H1 (cell line): ENCODE data around the gene PATL2. TPM values are rescaled to one million over a fixed set of nuclear protein-coding genes. Genes with fewer than 3 reads are reported as not detected.
"Not testable (repeated sequence)": the region's sequence is repeated elsewhere in the genome, so short reads cannot be mapped to it uniquely, and the experiment has no call there.

ENCODE experiments used
- CTCF ChIA-PET: fragments of 300-600 bp; sonication (Branson Sonifier 250); formaldehyde crosslinking; loops from one replicate; lab custom pipeline; 2021; ENCODE audit not compliant: partially characterized antibody; lab: Charles Lee
- POLR2A ChIA-PET: fragments of 300-600 bp; sonication (Branson Sonifier 250); formaldehyde crosslinking; loops from one replicate; lab custom pipeline; 2021; ENCODE audit warnings: inconsistent platforms; ENCODE audit not compliant: partially characterized antibody; lab: Charles Lee
- DNase-seq, 2 experiments: peaks; one replicate each; pipeline versions ENCODE4 v3.0.0 to v3.0.0-alpha.2; 2010 to 2022; ENCODE audit warnings: low spot score in 2 of 2, low read depth in 1 of 2, mixed read lengths in 1 of 2
- FAIRE-seq: peaks from 2 replicates; lab custom pipeline; 2011; peaks lifted over from hg19 to GRCh38; lab: Jason Lieb, UNC
- H2AFZ ChIP-seq: 2 replicates; pipeline ENCODE4 v1.8.1; 2012; ENCODE audit warnings: low read length, inconsistent platforms
- H2AK5ac ChIP-seq: 2 replicates; pipeline ENCODE4 v1.6.1; 2013; ENCODE audit warnings: low read depth, low read length
- H2BK120ac ChIP-seq: replicated peaks from 2 replicates; pipeline ENCODE3; 2013; ENCODE audit warnings: low read depth, low read length, inconsistent platforms
- H2BK12ac ChIP-seq: 2 replicates; pipeline ENCODE4 v1.6.1; 2013; ENCODE audit warnings: low read depth, low read length
- H2BK15ac ChIP-seq: 2 replicates; pipeline ENCODE4 v1.6.1; 2013; ENCODE audit warnings: low read length
- H2BK20ac ChIP-seq: 2 replicates; pipeline ENCODE4 v1.6.1; 2013; ENCODE audit warnings: low read length
- H2BK5ac ChIP-seq: 2 replicates; pipeline ENCODE4 v1.6.1; 2013; ENCODE audit warnings: low read depth, low read length
- H3K14ac ChIP-seq: 2 replicates; pipeline ENCODE4 v1.6.1; 2013; ENCODE audit warnings: inconsistent platforms; ENCODE audit not compliant: insufficient read length
- H3K18ac ChIP-seq: 2 replicates; pipeline ENCODE4 v1.6.1; 2013; ENCODE audit warnings: low read length; ENCODE audit errors: extremely low read depth
- H3K23ac ChIP-seq: 2 replicates; pipeline ENCODE4 v1.6.1; 2013; ENCODE audit warnings: inconsistent platforms; ENCODE audit not compliant: insufficient read length
- H3K23me2 ChIP-seq: 2 replicates; pipeline ENCODE4 v1.6.1; 2013; ENCODE audit warnings: low read depth, low read length
- H3K27ac ChIP-seq: 2 replicates; pipeline ENCODE4 v1.6.1; 2011; ENCODE audit warnings: low read depth, low read length, inconsistent platforms
- H3K27me3 ChIP-seq, 4 experiments: replicated peaks in 1 of 4; 1 replicate in 1 of 4; 2 replicates in 3 of 4; pipeline versions ENCODE4 v1.6.1 to v1.8.1; 2011 to 2013; ENCODE audit warnings: low read length in 3 of 4, mild to moderate bottlenecking in 3 of 4, inconsistent platforms in 2 of 4, mixed read lengths in 2 of 4, moderate library complexity in 1 of 4; ENCODE audit not compliant: control insufficient read depth in 3 of 4, insufficient read depth in 3 of 4; ENCODE audit errors: extremely low read depth in 1 of 4
- H3K36me3 ChIP-seq, 4 experiments: 2 replicates each; pipeline versions ENCODE4 v1.6.1 to v1.8.1; 2011 to 2013; ENCODE audit warnings: mild to moderate bottlenecking in 4 of 4, low read length in 3 of 4, moderate library complexity in 2 of 4, control low read depth in 1 of 4, inconsistent platforms in 1 of 4; ENCODE audit not compliant: insufficient read depth in 4 of 4, control insufficient read depth in 2 of 4
- H3K4ac ChIP-seq: replicated peaks from 2 replicates; pipeline ENCODE3; 2013; ENCODE audit warnings: low read length, low read depth, mixed read lengths, inconsistent platforms; ENCODE audit not compliant: insufficient read length
- H3K4me1 ChIP-seq, 4 experiments: replicated peaks in 1 of 4; 1 replicate in 1 of 4; 2 replicates in 3 of 4; pipeline versions ENCODE4 v1.6.1 to v1.8.1; 2011 to 2013; ENCODE audit warnings: low read length in 3 of 4, inconsistent platforms in 2 of 4, mixed read lengths in 1 of 4; ENCODE audit not compliant: insufficient read depth in 4 of 4, control insufficient read depth in 3 of 4
- H3K4me2 ChIP-seq, 2 experiments: 2 replicates each; pipeline versions ENCODE4 v1.6.1 to v1.8.1; 2011 to 2013; ENCODE audit warnings: low read depth in 2 of 2, low read length in 2 of 2, control low read depth in 1 of 2, inconsistent platforms in 1 of 2, mild to moderate bottlenecking in 1 of 2; ENCODE audit not compliant: insufficient read depth in 1 of 2
- H3K4me3 ChIP-seq, 4 experiments: fragments of 200-600, 300-600 bp in 1 of 4; sonication (generic), shearing (Covaris generic), sonication (Bioruptor Twin) in 1 of 4; 2 replicates each; pipeline versions ENCODE4 v1.5.1 to v1.8.1; 2011 to 2016; ENCODE audit warnings: low read length in 4 of 4, low read depth in 3 of 4, control low read depth in 2 of 4, inconsistent platforms in 2 of 4, mild to moderate bottlenecking in 2 of 4, mixed read lengths in 1 of 4, moderate library complexity in 1 of 4; ENCODE audit not compliant: insufficient read depth in 2 of 4; ENCODE audit errors: extremely low read depth in 1 of 4
- H3K56ac ChIP-seq: replicated peaks from 2 replicates; pipeline ENCODE3; 2013; ENCODE audit warnings: low read depth, mild to moderate bottlenecking, mixed read lengths, low read length, inconsistent platforms; ENCODE audit not compliant: insufficient read length
- H3K79me1 ChIP-seq: 2 replicates; pipeline ENCODE4 v1.6.1; 2013; ENCODE audit warnings: low read depth, low read length, control low read depth
- H3K79me2 ChIP-seq, 2 experiments: 2 replicates each; pipeline versions ENCODE4 v1.6.1 to v1.8.1; 2012 to 2013; ENCODE audit warnings: low read length in 2 of 2, mild to moderate bottlenecking in 2 of 2, inconsistent platforms in 1 of 2; ENCODE audit not compliant: insufficient read depth in 2 of 2, control insufficient read depth in 1 of 2
- H3K9ac ChIP-seq, 4 experiments: replicated peaks in 1 of 4; 1 replicate in 1 of 4; 2 replicates in 3 of 4; pipeline versions ENCODE4 v1.6.1 to v1.8.1; 2011 to 2013; ENCODE audit warnings: low read depth in 3 of 4, low read length in 3 of 4, control low read depth in 2 of 4, mild to moderate bottlenecking in 2 of 4, moderate library complexity in 2 of 4, inconsistent platforms in 1 of 4; ENCODE audit errors: extremely low read depth in 1 of 4
- H3K9me3 ChIP-seq, 2 experiments: 2 replicates each; pipeline versions ENCODE4 v1.6.1 to v1.8.1; 2012 to 2013; ENCODE audit warnings: mild to moderate bottlenecking in 2 of 2, moderate library complexity in 2 of 2, control low read depth in 1 of 2, inconsistent platforms in 1 of 2, low read depth in 1 of 2, low read length in 1 of 2, mixed read lengths in 1 of 2; ENCODE audit not compliant: insufficient read depth in 2 of 2
- H4K20me1 ChIP-seq, 2 experiments: replicated peaks in 1 of 2; 2 replicates each; pipeline versions ENCODE3 to v1.8.1; 2011 to 2013; ENCODE audit warnings: inconsistent platforms in 2 of 2, low read length in 2 of 2, mild to moderate bottlenecking in 1 of 2; ENCODE audit not compliant: insufficient read depth in 2 of 2, control insufficient read depth in 1 of 2
- H4K5ac ChIP-seq: 2 replicates; pipeline ENCODE4 v1.6.1; 2013; ENCODE audit warnings: low read length, low read depth, mixed read lengths, inconsistent platforms; ENCODE audit not compliant: insufficient read length
- H4K8ac ChIP-seq: 2 replicates; pipeline ENCODE4 v1.8.0; 2013; ENCODE audit warnings: mild to moderate bottlenecking, moderate library complexity, low read length, inconsistent platforms; ENCODE audit not compliant: insufficient read depth; ENCODE audit errors: extremely low read depth
- H4K91ac ChIP-seq: replicated peaks from 2 replicates; pipeline ENCODE3; 2013; ENCODE audit warnings: low read length, mixed read lengths, inconsistent platforms; ENCODE audit not compliant: insufficient read length
- whole genome bisulfite sequencing, 2 experiments: shearing (Covaris generic) in 1 of 2; methylation state at CpG; one replicate each; pipeline versions ENCODE4 v1.1.6 to v1.1.7; 2013 to 2015; ENCODE audit warnings: low lambda C conversion rate in 2 of 2, mixed read lengths in 2 of 2, inconsistent platforms in 1 of 2, low coverage in 1 of 2, missing lambda C conversion rate in 1 of 2; ENCODE audit not compliant: insufficient replicate concordance in 2 of 2, insufficient coverage in 1 of 2, insufficient read length in 1 of 2; ENCODE audit errors: extremely low coverage in 1 of 2, missing lambda C conversion rate in 1 of 2; 5-methylcytosine and 5-hydroxymethylcytosine counted together
- polyA plus RNA-seq, 7 experiments: library from polyadenylated mRNA; depleted of rRNA in 3 of 7; stranded (reverse) in 5 of 7; unstranded in 2 of 7; fragments of >200 nt in 5 of 7; fragments of 200-250 nt in 2 of 7; gene quantifications; 1 replicate in 5 of 7; 2 replicates in 1 of 7; 4 replicates in 1 of 7; pipeline versions ENCODE4 v1.2.1 to v1.2.3, GENCODE V29; 2011 to 2013; ENCODE audit warnings: missing spikeins in 2 of 7, mixed read lengths in 2 of 7
- total RNA-seq: library from RNA; stranded (reverse); fragmentation: NEBNext Ultra II Directional; extraction: Animal tissue kit (Norgen Biotek cat#: 25700); gene quantifications from 2 replicates; pipeline ENCODE4 v1.2.1, GENCODE V29; 2021

The PATL2 gene
- total and polyA plus RNA-seq, 2 of the 8 experiments (the other 6 are each of a cell fraction or from before 2014, with no cell fraction given), result 0.65 to 1.3 TPM

- FAIRE-seq, result not testable (repeated sequence)
These were observed 21.8 kb downstream of the PATL2 start for GRCh38 chr15:44689318-44689717.

More at GRCh38 chr15:44689318-44689717, 21.8 kb downstream of the PATL2 start:
- H3K4me2 ChIP-seq, H2BK20ac ChIP-seq, H4K5ac ChIP-seq, H3K4me1 ChIP-seq, DNase-seq, H3K36me3 ChIP-seq, H4K91ac ChIP-seq, H3K4me3 ChIP-seq, H3K4ac ChIP-seq, H3K23ac ChIP-seq, H2BK12ac ChIP-seq, H3K79me2 ChIP-seq, H4K20me1 ChIP-seq, POLR2A ChIA-PET, H2AK5ac ChIP-seq, H4K8ac ChIP-seq, H2BK120ac ChIP-seq, H3K18ac ChIP-seq, H3K9ac ChIP-seq, H2BK5ac ChIP-seq, H3K56ac ChIP-seq, H3K79me1 ChIP-seq, H2BK15ac ChIP-seq, H3K9me3 ChIP-seq, H3K27me3 ChIP-seq, H3K14ac ChIP-seq, H3K23me2 ChIP-seq, H2AFZ ChIP-seq, H3K27ac ChIP-seq: not testable (repeated sequence)
- CTCF ChIA-PET, result interaction anchor here (0.9 to 1.3 kb wide), 2 partner anchors 48 to 164 kb away, joined by 3 to 7 read pairs; no protein-coding TSS in a partner anchor
- WGBS, 2 experiments, result 85% methylated on average over 2 of the region's 2 CpGs; no CpG with 5 or more reads in 1 of the 2 experiments
